ENCODE measurements around the gene XAF1. TPM values are rescaled to one million over a fixed set of nuclear protein-coding genes. Genes with fewer than 3 reads are reported as not detected.
"Not testable (repeated sequence)": the region's sequence is repeated elsewhere in the genome, so short reads cannot be mapped to it uniquely, and the experiment has no call there.

The XAF1 gene
- polyA plus RNA-seq, 2 donors: 9.4 to 26.8 TPM

GRCh38 chr17:6774906-6775305 is 19.1 kb downstream of the XAF1 start:
- not testable (repeated sequence) for H3K4me3 ChIP-seq (ENCODE audit: low read depth in 1 of 2, low read length in 2 of 2); H3K9me3 ChIP-seq (ENCODE audit: control insufficient read depth in 2 of 2, insufficient read depth in 1 of 2, low read depth in 1 of 2, low read length in 1 of 2); H3K27ac ChIP-seq (ENCODE audit: low read depth in 2 of 2, low read length in 1 of 2); H3K27me3 ChIP-seq (ENCODE audit: control insufficient read depth in 1 of 2, insufficient read depth in 2 of 2, low read length in 2 of 2); H3K4me1 ChIP-seq (ENCODE audit: control insufficient read depth in 2 of 2, insufficient read depth in 2 of 2, low read length in 1 of 2)
- 91 to 94% methylated on average over 8 of the region's 8 CpGs for WGBS, 2 donors
- peaks cover 6 to 13% of the 10 kb centered on the region in 2 donors for H3K36me3 ChIP-seq (ENCODE audit: control insufficient read depth in 2 of 2, insufficient read depth in 2 of 2, low read length in 1 of 2)

DNA sequence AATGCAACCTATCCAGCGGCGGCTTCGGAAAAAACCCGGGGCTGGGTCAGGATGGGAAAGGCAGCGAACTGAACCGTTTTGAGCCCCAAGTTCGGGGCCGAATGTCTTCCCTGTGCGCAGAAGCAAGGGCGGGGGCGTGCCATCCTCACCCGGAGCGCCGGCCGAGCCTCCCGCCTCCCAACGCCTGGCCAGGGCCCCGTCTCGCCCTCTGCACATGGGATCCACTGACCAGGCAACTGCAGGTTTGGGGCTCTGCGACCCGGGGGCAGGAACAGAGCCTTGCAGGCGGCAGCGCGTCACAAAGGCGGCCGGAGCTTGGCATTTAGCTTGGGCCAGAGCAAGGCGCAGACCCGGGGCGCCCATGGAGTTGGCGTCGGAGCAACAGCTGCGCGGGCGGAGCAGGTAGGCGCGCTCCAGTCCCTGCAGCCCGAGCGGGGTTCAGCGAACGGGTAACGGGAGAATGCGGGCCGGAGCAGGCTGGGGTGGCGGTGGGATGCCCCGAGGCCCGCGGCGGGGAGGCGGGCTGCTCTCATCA is 20.1 kb downstream of the XAF1 start, which contains the start of gene FBXO39:
TSS of gene FBXO39 (plus strand) at position 345 of the 535 bp plus-strand sequence. CDS start 3,654 bp downstream, outside the sequence.
- H3K27ac ChIP-seq (ENCODE audit: low read depth in 2 of 2, low read length in 1 of 2): no peak within 1 kb of the TSS
- 3 to 6% methylated on average over 49 of the region's 49 CpGs for WGBS, 2 donors
- no peaks in the 10 kb centered on the region for H3K27me3 ChIP-seq (ENCODE audit: control insufficient read depth in 1 of 2, insufficient read depth in 2 of 2, low read length in 2 of 2)
- H3K4me1 ChIP-seq (ENCODE audit: control insufficient read depth in 2 of 2, insufficient read depth in 2 of 2, low read length in 1 of 2): no peaks in the 10 kb centered on the region
- H3K4me3 ChIP-seq (ENCODE audit: low read depth in 1 of 2, low read length in 2 of 2): peak within 1 kb of the TSS in 1 of 2 donors; percentile 14
- peaks cover 1 to 7% of the 10 kb centered on the region in 2 donors for H3K36me3 ChIP-seq (ENCODE audit: control insufficient read depth in 2 of 2, insufficient read depth in 2 of 2, low read length in 1 of 2)
- H3K9me3 ChIP-seq (ENCODE audit: control insufficient read depth in 2 of 2, insufficient read depth in 1 of 2, low read depth in 1 of 2, low read length in 1 of 2): peaks cover 0 to 8% of the 10 kb centered on the region in 2 donors

DNA sequence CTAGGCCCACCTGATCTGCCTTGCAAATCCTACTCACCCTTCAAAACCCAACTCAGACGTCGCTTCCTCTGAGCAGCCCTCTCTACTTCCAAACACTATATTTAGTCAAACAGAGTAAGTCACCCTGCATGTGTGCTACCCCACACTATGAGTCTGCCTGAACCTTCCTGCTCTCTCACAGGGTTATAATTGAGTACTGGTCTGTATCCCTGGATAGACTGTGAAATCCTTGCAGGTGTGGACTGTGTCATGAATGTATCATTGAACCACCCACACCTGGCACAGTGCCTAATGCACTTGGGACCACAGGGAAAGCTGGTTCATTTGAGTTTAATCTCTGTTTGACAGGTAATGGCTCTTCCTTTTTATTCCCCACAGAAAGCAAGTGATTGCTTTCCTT is 23.6 kb downstream of the XAF1 start:
- no peak overlapping the region for H3K4me3 ChIP-seq (ENCODE audit: low read depth in 1 of 2, low read length in 2 of 2)
- H3K27ac ChIP-seq (ENCODE audit: low read depth in 2 of 2, low read length in 1 of 2): no peak overlapping the region
- no peaks in the 10 kb centered on the region for H3K27me3 ChIP-seq (ENCODE audit: control insufficient read depth in 1 of 2, insufficient read depth in 2 of 2, low read length in 2 of 2)
- H3K9me3 ChIP-seq (ENCODE audit: control insufficient read depth in 2 of 2, insufficient read depth in 1 of 2, low read depth in 1 of 2, low read length in 1 of 2): peaks cover 0 to 6% of the 10 kb centered on the region in 2 donors
- WGBS, 2 donors: 69 to 74% methylated on average over 2 of the region's 2 CpGs
- no peaks in the 10 kb centered on the region for H3K4me1 ChIP-seq (ENCODE audit: control insufficient read depth in 2 of 2, insufficient read depth in 2 of 2, low read length in 1 of 2)
- no peaks in the 10 kb centered on the region for H3K36me3 ChIP-seq (ENCODE audit: control insufficient read depth in 2 of 2, insufficient read depth in 2 of 2, low read length in 1 of 2)

DNA sequence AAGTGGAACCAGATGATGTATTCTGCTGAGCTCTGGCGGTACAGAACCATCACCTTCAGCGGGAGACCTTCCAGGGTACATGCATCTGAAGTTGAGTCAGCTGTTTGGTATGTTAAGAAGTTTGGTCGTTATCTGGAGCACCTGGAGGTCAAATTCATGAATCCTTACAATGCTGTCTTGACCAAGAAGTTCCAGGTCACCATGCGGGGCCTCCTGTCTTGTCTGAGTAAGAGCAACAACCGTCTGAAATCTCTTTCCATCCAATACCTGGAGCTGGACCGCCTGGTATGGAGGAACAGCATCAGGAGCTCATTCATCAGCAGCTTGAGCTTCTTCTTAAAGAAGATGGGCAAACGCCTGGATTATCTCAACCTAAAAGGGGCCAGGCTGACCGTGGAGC is 24.2 kb downstream of the XAF1 start:
- H3K4me3 ChIP-seq (ENCODE audit: low read depth in 1 of 2, low read length in 2 of 2): no peak overlapping the region
- H3K9me3 ChIP-seq (ENCODE audit: control insufficient read depth in 2 of 2, insufficient read depth in 1 of 2, low read depth in 1 of 2, low read length in 1 of 2): peaks cover 0 to 3% of the 10 kb centered on the region in 2 donors
- H3K36me3 ChIP-seq (ENCODE audit: control insufficient read depth in 2 of 2, insufficient read depth in 2 of 2, low read length in 1 of 2): no peaks in the 10 kb centered on the region
- 80 to 84% methylated on average over 8 of the region's 8 CpGs for WGBS, 2 donors
- H3K27ac ChIP-seq (ENCODE audit: low read depth in 2 of 2, low read length in 1 of 2): no peak overlapping the region
- no peaks in the 10 kb centered on the region for H3K4me1 ChIP-seq (ENCODE audit: control insufficient read depth in 2 of 2, insufficient read depth in 2 of 2, low read length in 1 of 2)
- H3K27me3 ChIP-seq (ENCODE audit: control insufficient read depth in 1 of 2, insufficient read depth in 2 of 2, low read length in 2 of 2): no peaks in the 10 kb centered on the region

DNA sequence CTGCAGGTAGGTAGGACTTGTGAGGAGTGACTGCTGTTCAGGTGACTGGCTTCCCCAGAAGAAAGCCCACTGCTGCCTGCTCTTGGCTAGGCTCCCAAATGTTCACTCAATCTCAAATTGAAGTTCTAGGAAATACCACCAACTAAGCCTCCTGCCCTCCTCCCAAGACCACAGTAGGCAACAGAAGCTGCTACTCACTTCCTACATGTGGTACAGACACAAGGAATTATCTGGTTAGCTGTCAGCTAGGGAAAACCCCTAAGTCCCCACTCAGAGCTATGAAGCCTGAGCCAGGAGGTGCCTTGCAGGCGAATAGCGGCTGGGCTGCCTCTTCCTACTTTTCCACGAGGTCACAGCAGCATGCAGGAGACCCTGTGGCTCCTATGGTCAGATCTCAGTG is 25.0 kb downstream of the XAF1 start:
- Histone ChIP-seq H3K9me3 (ENCODE audit: control insufficient read depth in 2 of 2, insufficient read depth in 1 of 2, low read depth in 1 of 2, low read length in 1 of 2) (peaks cover 0 to 3% of the 10 kb centered on the region in 2 donors), H3K4me1 (ENCODE audit: control insufficient read depth in 2 of 2, insufficient read depth in 2 of 2, low read length in 1 of 2) (no peaks in the 10 kb centered on the region), H3K27me3 (ENCODE audit: control insufficient read depth in 1 of 2, insufficient read depth in 2 of 2, low read length in 2 of 2) (no peaks in the 10 kb centered on the region), H3K4me3 (ENCODE audit: low read depth in 1 of 2, low read length in 2 of 2) (no peak overlapping the region), H3K36me3 (ENCODE audit: control insufficient read depth in 2 of 2, insufficient read depth in 2 of 2, low read length in 1 of 2) (no peaks in the 10 kb centered on the region), H3K27ac (ENCODE audit: low read depth in 2 of 2, low read length in 1 of 2) (no peak overlapping the region)
- 62 to 67% methylated on average over 3 of the region's 3 CpGs for WGBS, 2 donors

DNA sequence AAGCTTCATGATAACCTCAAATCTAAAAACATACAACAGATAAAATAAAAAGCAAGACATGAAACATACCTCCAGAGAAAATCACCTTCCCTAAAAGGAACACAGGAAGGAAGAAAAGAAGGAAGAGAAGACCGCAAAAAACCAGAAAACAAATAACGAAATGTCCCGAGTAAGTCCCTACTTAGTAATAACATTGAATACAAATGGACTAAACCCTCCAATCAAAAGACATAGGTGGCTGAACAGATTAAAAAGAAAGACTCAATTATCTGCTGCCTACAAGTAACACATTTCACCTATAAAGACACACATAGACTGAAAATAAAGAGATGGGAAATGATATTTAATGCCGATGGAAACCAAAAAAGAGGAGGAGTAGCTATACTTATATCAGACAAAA is 26.4 kb downstream of the XAF1 start:
- no peak overlapping the region for H3K27ac ChIP-seq (ENCODE audit: low read depth in 2 of 2, low read length in 1 of 2)

GRCh38 chr17:6786618-6787017 is 30.8 kb downstream of the XAF1 start:
- H3K27me3 ChIP-seq (ENCODE audit: control insufficient read depth in 1 of 2, insufficient read depth in 2 of 2, low read length in 2 of 2): peaks cover 0 to 2% of the 10 kb centered on the region in 2 donors
- peak overlapping the region; percentile 29 to 33 for H3K4me3 ChIP-seq (ENCODE audit: low read depth in 1 of 2, low read length in 2 of 2)
- WGBS, 2 donors: 35 to 50% methylated on average over 8 of the region's 8 CpGs
- no peaks in the 10 kb centered on the region for H3K9me3 ChIP-seq (ENCODE audit: control insufficient read depth in 2 of 2, insufficient read depth in 1 of 2, low read depth in 1 of 2, low read length in 1 of 2)
- H3K4me1 ChIP-seq (ENCODE audit: control insufficient read depth in 2 of 2, insufficient read depth in 2 of 2, low read length in 1 of 2): peaks cover 0 to 4% of the 10 kb centered on the region in 2 donors
- H3K27ac ChIP-seq (ENCODE audit: low read depth in 2 of 2, low read length in 1 of 2): peak overlapping the region; percentile 61 to 75
- H3K36me3 ChIP-seq (ENCODE audit: control insufficient read depth in 2 of 2, insufficient read depth in 2 of 2, low read length in 1 of 2): no peaks in the 10 kb centered on the region

More for the DNA sequence above, 26.4 kb downstream of the XAF1 start:
- Histone ChIP-seq H3K27me3 (ENCODE audit: control insufficient read depth in 1 of 2, insufficient read depth in 2 of 2, low read length in 2 of 2) (no peaks in the 10 kb centered on the region), H3K4me3 (ENCODE audit: low read depth in 1 of 2, low read length in 2 of 2) (no peak overlapping the region), H3K9me3 (ENCODE audit: control insufficient read depth in 2 of 2, insufficient read depth in 1 of 2, low read depth in 1 of 2, low read length in 1 of 2) (no peaks in the 10 kb centered on the region), H3K4me1 (ENCODE audit: control insufficient read depth in 2 of 2, insufficient read depth in 2 of 2, low read length in 1 of 2) (peaks cover 0 to 2% of the 10 kb centered on the region in 2 donors), H3K36me3 (ENCODE audit: control insufficient read depth in 2 of 2, insufficient read depth in 2 of 2, low read length in 1 of 2) (no peaks in the 10 kb centered on the region)
- WGBS, 2 donors: 93 to 97% methylated on average over 4 of the region's 4 CpGs

DNA sequence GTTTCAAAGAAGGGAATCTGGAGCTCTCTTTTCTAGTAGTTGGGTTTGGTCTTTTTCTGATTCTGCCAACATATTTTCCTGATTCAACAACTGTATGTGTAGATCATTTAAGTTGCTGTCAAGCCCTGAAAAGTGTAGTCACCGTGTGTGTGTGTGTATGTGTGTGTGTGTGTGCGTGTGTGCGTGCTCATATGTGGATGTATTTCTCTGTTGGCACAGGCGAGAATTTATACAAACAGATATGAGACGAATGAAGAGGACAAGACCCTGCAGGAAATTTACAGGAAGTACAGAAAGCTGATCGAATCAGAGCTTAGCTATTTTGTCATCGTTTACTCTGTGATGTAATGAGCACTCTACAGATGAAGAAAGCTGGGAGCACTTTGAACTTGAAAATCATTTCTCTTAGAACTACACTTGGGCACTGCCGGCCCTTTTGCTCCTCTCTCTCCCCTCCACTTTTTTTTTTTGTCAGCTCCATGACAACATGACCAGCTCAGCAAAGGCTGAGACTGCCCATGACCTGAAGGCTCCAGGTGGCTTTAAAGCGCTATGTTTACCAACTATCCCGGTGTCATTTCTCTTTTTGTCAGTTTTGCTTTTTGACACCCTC is 31.3 kb downstream of the XAF1 start:
- WGBS, 2 donors: 22 to 36% methylated on average over 10 of the region's 10 CpGs
- H3K27me3 ChIP-seq (ENCODE audit: control insufficient read depth in 1 of 2, insufficient read depth in 2 of 2, low read length in 2 of 2): peaks cover 0 to 3% of the 10 kb centered on the region in 2 donors

GRCh38 chr17:6789146-6789545 is 33.3 kb downstream of the XAF1 start:
- H3K9me3 ChIP-seq (ENCODE audit: control insufficient read depth in 2 of 2, insufficient read depth in 1 of 2, low read depth in 1 of 2, low read length in 1 of 2): no peaks in the 10 kb centered on the region
- WGBS, 2 donors: 42 to 48% methylated on average over 4 of the region's 4 CpGs
- no peaks in the 10 kb centered on the region for H3K36me3 ChIP-seq (ENCODE audit: control insufficient read depth in 2 of 2, insufficient read depth in 2 of 2, low read length in 1 of 2)
- no peak overlapping the region for H3K27ac ChIP-seq (ENCODE audit: low read depth in 2 of 2, low read length in 1 of 2)
- H3K4me3 ChIP-seq (ENCODE audit: low read depth in 1 of 2, low read length in 2 of 2): no peak overlapping the region
- peaks cover 0 to 4% of the 10 kb centered on the region in 2 donors for H3K4me1 ChIP-seq (ENCODE audit: control insufficient read depth in 2 of 2, insufficient read depth in 2 of 2, low read length in 1 of 2)
- peaks cover 0 to 6% of the 10 kb centered on the region in 2 donors for H3K27me3 ChIP-seq (ENCODE audit: control insufficient read depth in 1 of 2, insufficient read depth in 2 of 2, low read length in 2 of 2)

More for the DNA sequence above, 31.3 kb downstream of the XAF1 start:
- Histone ChIP-seq H3K36me3 (ENCODE audit: control insufficient read depth in 2 of 2, insufficient read depth in 2 of 2, low read length in 1 of 2) (no peaks in the 10 kb centered on the region), H3K27ac (ENCODE audit: low read depth in 2 of 2, low read length in 1 of 2) (peak overlapping the region; percentile 61 to 75), H3K4me3 (ENCODE audit: low read depth in 1 of 2, low read length in 2 of 2) (peak overlapping the region in 1 of 2 donors; percentile 33), H3K4me1 (ENCODE audit: control insufficient read depth in 2 of 2, insufficient read depth in 2 of 2, low read length in 1 of 2) (peaks cover 0 to 4% of the 10 kb centered on the region in 2 donors), H3K9me3 (ENCODE audit: control insufficient read depth in 2 of 2, insufficient read depth in 1 of 2, low read depth in 1 of 2, low read length in 1 of 2) (no peaks in the 10 kb centered on the region)

Data from esophagus (tissue), 2 donors.